ENCODE measurements around the gene NPLOC4.
"Not testable (repeated sequence)": the region's sequence is repeated elsewhere in the genome, so short reads cannot be mapped to it uniquely, and the experiment has no call there.

Gene NPLOC4

DNA sequence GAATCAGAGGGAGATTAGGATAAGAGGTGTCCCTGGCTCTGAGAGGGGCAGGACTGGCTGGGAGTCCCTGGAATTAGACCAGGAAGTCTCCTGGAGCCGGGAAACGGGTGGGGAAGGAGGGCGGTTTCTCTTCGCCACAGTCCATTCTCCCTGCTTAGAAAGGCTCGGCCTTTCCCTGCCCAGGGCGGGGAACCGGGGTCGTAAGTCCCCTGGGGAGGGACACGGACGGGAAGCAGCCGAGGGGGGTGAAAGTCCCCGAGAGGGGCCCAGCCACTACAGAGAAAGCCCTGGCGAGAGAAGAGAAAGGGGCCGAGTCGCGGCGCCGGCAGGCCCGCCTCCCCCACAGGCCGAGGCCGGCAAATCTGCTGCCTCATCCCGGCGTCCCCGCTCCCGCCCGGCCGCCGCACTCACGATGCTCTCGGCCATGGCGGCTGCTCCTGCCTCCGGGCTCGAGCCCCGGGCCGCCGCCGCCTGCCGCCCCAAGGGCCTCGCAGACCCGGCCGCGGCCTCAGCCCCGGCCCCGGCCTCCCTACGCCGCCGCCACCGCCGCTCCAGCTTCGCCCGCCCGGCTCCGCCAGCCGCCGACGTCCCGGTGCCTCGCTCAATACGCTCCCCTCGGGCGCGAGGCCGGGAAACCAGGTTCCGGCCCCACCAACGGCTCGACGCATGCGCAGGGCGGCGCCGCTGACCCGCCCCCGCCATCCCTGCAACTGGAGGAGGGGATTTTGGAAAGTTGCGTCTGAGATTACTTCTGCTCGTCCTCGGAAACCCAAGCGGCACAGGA is at the start of gene NPLOC4, which contains the start of gene TSPAN10:
NPLOC4 (minus strand) TSS at position 608 of the 784 bp plus-strand sequence; CDS start at position 426, 182 bp downstream.
TSPAN10 (plus strand) TSS at position 692 of the 784 bp plus-strand sequence. CDS start 5,217 bp downstream, outside the sequence.
- peak; percentile 87 for DNase-seq
- in situ Hi-C loops (cut with HindIII; ENCODE audit: low pct_ligation_motif_present, low pct_unique_long_range_greater_than_20kb, low sequenced_read_pairs): no loop called here

DNA sequence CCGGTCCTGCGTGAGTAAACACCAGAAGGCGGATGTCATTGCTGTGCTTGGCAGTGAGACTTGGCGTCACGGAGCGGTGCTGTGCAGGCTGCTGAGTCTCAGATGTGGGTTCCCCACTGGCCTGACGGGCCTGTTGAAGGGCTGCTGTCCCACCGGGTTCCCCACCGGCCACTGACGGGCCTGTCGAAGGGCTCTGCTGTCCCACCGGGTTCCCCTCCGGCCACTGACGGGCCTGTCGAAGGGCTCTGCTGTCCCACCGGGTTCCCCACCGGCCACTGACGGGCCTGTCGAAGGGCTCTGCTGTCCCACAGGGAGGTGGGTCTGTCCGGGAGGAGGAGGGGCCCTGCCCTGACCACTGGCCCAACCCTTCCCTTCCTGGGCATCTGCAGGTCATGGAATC is 49.7 kb upstream of the NPLOC4 start:
- no peak for DNase-seq
- in situ Hi-C loops (cut with HindIII; ENCODE audit: low pct_ligation_motif_present, low pct_unique_long_range_greater_than_20kb, low sequenced_read_pairs): no loop called here

GRCh38 chr17:81685108-81685507 is 48.2 kb upstream of the NPLOC4 start:
- in situ Hi-C loops (cut with HindIII; ENCODE audit: low pct_ligation_motif_present, low pct_unique_long_range_greater_than_20kb, low sequenced_read_pairs): no loop called here
- peak; percentile 84 for DNase-seq

DNA sequence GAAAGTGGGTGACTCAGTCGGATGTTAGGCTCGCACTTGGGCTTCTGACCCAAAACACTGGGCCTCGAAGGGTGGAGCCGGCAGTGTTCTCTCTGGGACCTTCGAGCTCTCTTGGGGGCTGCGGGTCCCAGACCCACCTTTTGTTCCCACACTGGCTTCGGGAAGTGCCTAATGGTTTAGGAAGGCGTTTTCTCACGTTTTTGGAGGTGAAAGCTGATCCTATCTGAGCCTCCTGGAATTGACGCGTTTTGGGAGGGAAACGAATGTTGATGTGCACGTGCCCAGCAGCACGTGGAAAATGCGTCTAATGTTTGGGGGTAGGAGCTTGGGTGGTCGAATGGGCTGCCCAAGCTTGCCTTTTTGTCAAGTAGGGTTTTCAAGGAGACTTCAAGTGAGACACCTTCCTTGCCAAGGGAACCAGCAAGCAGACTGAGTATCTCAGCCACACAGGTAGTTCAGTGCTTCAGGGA is 47.6 kb upstream of the NPLOC4 start:
- no peak for DNase-seq

GRCh38 chr17:81683584-81684441 is 46.9 kb upstream of the NPLOC4 start, which contains the start of the genes ARL16 and HGS:
Gene ARL16, minus strand, starts transcription at chr17:81683797. Its CDS starts 44 bp downstream, at chr17:81683753.
Gene HGS, plus strand, starts transcription at chr17:81684011. Its CDS starts 56 bp downstream, at chr17:81684067.
- in situ Hi-C loops (cut with HindIII; ENCODE audit: low pct_ligation_motif_present, low pct_unique_long_range_greater_than_20kb, low sequenced_read_pairs): no loop called here
- DNase-seq: peak; percentile 100

More for the DNA sequence above, 47.6 kb upstream of the NPLOC4 start:
- in situ Hi-C loops (cut with HindIII; ENCODE audit: low pct_ligation_motif_present, low pct_unique_long_range_greater_than_20kb, low sequenced_read_pairs): no loop called here

DNA sequence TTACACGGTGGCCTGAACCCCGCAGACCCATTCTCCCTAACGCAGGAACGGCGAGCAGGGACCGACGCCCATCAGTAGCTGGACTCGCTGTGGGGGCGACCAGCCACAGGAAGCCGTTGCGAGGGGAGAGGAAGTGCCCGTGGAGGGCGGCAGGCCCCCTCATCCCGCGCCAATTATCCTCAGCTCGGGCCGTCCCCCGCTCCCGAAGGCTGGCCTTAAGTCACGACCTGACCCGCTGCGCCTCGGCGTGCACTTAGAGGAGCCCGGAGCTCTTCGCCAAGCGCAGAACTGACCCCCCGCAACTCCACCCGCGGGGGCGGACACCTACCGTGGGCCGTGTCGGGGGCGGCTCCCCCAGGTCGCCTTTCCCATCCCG is 46.3 kb upstream of the NPLOC4 start:
- DNase-seq: no peak
- in situ Hi-C loops (cut with HindIII; ENCODE audit: low pct_ligation_motif_present, low pct_unique_long_range_greater_than_20kb, low sequenced_read_pairs): no loop called here

DNA sequence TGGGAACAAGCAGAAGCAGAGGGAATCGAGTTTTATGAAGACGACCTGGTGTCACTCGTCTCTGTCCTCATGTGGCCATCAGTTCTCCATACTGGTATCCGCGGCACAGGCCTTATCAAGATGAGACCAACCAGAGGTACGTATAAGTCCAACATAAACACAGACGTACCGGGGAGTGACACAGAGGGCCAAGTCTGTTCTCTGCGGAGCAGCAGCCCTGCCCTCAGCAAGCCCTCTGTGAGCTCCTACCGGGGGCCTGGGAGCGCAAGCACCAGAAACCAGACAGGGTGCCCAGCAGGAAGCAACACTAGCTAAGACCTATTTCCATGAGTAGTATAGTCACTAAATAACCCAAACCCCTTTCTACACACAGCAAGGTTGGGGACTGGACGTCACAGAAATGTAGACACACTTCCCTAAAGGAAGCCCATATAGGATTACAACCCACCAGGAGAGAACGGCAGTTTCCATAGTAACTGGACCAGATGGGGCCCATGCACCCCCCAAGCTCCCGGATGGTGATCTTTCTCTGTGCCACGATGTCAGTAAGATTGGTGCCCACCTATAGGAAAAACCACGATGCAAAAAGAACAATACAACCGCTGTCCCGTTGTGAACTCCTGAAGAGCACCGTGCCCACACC is 45.8 kb upstream of the NPLOC4 start:
- in situ Hi-C loops (cut with HindIII; ENCODE audit: low pct_ligation_motif_present, low pct_unique_long_range_greater_than_20kb, low sequenced_read_pairs): no loop called here
- DNase-seq: no peak

- DNase-seq: peak; percentile 97
- in situ Hi-C loops (cut with HindIII; ENCODE audit: low pct_ligation_motif_present, low pct_unique_long_range_greater_than_20kb, low sequenced_read_pairs): no loop called here
These were observed 44.8 kb upstream of the NPLOC4 start for GRCh38 chr17:81681672-81682071.

GRCh38 chr17:81680150-81680549 is 43.2 kb upstream of the NPLOC4 start:
- no peak for DNase-seq
- in situ Hi-C loops (cut with HindIII; ENCODE audit: low pct_ligation_motif_present, low pct_unique_long_range_greater_than_20kb, low sequenced_read_pairs): no loop called here

DNA sequence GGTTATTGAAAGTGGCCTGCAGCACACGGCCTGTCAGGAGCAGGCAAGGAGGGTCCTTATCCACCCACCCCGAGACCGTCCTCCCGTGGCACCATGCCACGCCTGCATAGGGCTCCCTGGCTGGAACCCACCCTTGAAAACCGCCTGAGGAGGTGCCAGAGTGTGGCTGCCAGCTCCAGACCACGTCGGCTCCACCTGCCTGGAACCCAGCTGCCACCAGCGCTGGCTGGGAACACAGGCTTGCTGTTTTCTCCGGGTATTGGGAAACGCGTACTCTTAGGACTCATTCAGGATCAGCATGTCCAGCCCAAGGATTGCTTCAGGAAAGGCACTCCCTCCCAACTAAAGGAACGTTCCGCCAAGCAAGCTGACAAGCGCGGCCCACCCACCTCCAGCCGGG is 40.0 kb upstream of the NPLOC4 start:
- no peak for DNase-seq
- in situ Hi-C loops (cut with HindIII; ENCODE audit: low pct_ligation_motif_present, low pct_unique_long_range_greater_than_20kb, low sequenced_read_pairs): no loop called here

- in situ Hi-C loops (cut with HindIII; ENCODE audit: low pct_ligation_motif_present, low pct_unique_long_range_greater_than_20kb, low sequenced_read_pairs): not testable (repeated sequence)
- DNase-seq: peak; percentile 48
These were observed 38.8 kb upstream of the NPLOC4 start for GRCh38 chr17:81675515-81676221.

- in situ Hi-C loops (cut with HindIII; ENCODE audit: low pct_ligation_motif_present, low pct_unique_long_range_greater_than_20kb, low sequenced_read_pairs): no loop called here
- DNase-seq: no peak
These were observed 36.8 kb upstream of the NPLOC4 start for GRCh38 chr17:81673561-81674258.

- in situ Hi-C loops (cut with HindIII; ENCODE audit: low pct_ligation_motif_present, low pct_unique_long_range_greater_than_20kb, low sequenced_read_pairs): no loop called here
- no peak for DNase-seq
These were observed 36.0 kb upstream of the NPLOC4 start for GRCh38 chr17:81672954-81673353.

GRCh38 chr17:81672504-81672903 is 35.6 kb upstream of the NPLOC4 start:
- in situ Hi-C loops (cut with HindIII; ENCODE audit: low pct_ligation_motif_present, low pct_unique_long_range_greater_than_20kb, low sequenced_read_pairs): no loop called here

DNA sequence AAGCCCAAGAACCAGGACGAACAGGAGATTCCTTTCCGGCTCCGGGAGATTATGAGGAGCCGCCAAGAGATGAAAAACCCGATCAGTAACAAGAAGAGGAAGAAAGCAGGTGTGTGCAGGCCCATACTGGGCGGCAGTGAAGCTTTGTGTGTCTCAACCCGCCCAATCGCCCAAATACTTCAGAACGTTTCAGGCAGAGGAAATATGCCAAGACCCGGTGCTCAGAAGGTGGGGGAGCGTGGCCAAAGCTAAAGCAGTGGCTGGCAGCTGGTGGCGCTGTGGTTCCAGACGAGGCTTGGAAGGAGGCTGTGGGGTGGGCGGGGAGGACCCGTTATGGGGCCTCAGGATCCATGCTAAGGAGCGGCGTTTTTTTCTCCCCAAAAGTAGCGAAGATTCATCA is 30.8 kb upstream of the NPLOC4 start:
- in situ Hi-C loops (cut with HindIII; ENCODE audit: low pct_ligation_motif_present, low pct_unique_long_range_greater_than_20kb, low sequenced_read_pairs): no loop called here
- no peak for DNase-seq

More at GRCh38 chr17:81672504-81672903, 35.6 kb upstream of the NPLOC4 start:
- no peak for DNase-seq

DNA sequence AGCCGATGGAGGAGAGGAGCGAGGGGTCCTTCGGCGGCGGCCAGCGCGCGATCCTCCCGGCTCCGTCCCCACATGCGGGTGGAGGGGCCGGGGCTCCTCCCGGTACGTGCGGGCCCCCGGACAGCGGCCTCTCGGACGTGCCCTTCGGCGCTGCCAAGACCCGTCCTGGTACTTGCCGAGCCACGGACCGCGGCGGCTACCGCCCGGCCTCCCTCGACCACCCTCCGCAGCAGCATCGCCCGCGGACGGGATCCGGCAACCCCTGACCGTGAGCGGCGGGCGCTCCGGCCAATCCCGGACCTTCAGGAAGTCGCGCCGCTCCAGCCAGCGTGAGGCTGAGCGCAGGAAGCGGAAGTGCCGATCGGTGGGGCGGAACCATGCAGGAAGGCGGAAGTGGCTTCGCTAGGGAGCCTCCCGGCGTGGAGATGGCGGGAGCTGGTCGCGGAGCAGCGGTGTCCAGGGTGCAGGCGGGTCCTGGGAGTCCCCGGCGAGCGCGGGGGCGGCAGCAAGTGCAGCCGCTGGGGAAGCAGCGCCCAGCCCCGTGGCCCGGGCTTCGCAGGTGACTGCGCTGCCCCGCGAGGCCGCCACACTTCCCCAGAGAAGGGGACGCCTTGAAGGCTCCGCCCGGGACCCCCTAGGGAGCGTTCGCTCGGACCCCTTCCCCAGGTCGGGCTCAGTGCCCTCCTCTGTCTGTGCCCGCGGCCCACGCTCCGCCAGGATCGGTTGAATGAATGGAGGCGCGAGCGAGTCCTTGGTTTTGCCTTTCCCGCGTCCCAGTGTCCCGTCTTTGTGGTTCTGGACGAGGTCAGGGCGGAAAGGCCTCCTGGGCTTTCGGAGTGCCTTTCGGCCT is 29.7 kb upstream of the NPLOC4 start, which contains the start of the genes CCDC137 and OXLD1:
CCDC137 (plus strand) TSS at position 396 of the 850 bp plus-strand sequence; CDS start at position 426, 30 bp downstream.
OXLD1 (minus strand) TSS at position 264 of the 850 bp plus-strand sequence; CDS start at position 236, 28 bp downstream.
- in situ Hi-C loops (cut with HindIII; ENCODE audit: low pct_ligation_motif_present, low pct_unique_long_range_greater_than_20kb, low sequenced_read_pairs): no loop called here

DNA sequence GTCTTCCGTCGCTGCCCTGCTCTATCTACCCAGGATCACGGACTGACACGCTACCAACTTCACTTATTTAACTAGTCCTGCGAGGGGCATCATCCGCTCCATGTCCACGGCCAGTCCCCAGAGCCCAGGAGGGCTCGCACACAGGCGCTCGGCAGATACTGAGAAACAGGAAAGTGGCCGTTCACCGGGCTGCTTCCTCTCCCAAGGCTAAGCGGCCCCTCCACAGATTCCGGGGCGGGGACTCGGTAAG is 29.1 kb upstream of the NPLOC4 start:
- DNase-seq: peak; percentile 34
- in situ Hi-C loops (cut with HindIII; ENCODE audit: low pct_ligation_motif_present, low pct_unique_long_range_greater_than_20kb, low sequenced_read_pairs): no loop called here

More for the DNA sequence above, 29.7 kb upstream of the NPLOC4 start, which contains the start of the genes CCDC137 and OXLD1:
- peak; percentile 98 for DNase-seq

All from ACHN (cell line).